Endothelial cell of umbilical vein (primary cell): ENCODE data around the gene VKORC1. TPM values are rescaled to one million over a fixed set of nuclear protein-coding genes. Genes with fewer than 3 reads are reported as not detected.

Experiments used
- BruUV-seq: library from RNA; stranded (reverse); fragments of 400-500 nt; replicated peaks from 2 replicates; lab custom pipeline; 2021; lab: Mats Ljungman, UMichigan
- CTCF ChIA-PET: fragments of 300-600, 350-600 bp; sonication (Branson Sonifier 250); formaldehyde crosslinking; loops from one replicate; lab custom pipeline; 2021; ENCODE audit warnings: antibody characterized with exemption, inconsistent platforms; lab: Charles Lee
- POLR2A ChIA-PET: fragments of 300-600, 350-600 bp; sonication (Branson Sonifier 250); formaldehyde crosslinking; loops from one replicate; lab custom pipeline; 2021; ENCODE audit warnings: antibody characterized with exemption, inconsistent platforms; lab: Charles Lee
- DNase-seq: peaks from one replicate; pipeline ENCODE4 v3.0.0-alpha.2; 2011; ENCODE audit warnings: low read depth, low spot score
- FAIRE-seq: peaks from 2 replicates; lab custom pipeline; 2011; peaks lifted over from hg19 to GRCh38; lab: Jason Lieb, UNC
- H2AFZ ChIP-seq: 2 replicates; pipeline ENCODE4 v1.6.0; 2012; ENCODE audit warnings: low read depth, low read length, control low read depth, inconsistent platforms
- H3K27ac ChIP-seq: 2 replicates; pipeline ENCODE4 v1.5.1; 2011; ENCODE audit warnings: low read depth, mild to moderate bottlenecking, control low read depth, low read length, moderate library complexity; ENCODE audit not compliant: insufficient read depth
- H3K27me3 ChIP-seq, 2 experiments: 2 replicates each; pipeline versions ENCODE4 v1.6.0 to v1.6.1; 2011; ENCODE audit warnings: low read length in 2 of 2, mixed read lengths in 1 of 2; ENCODE audit not compliant: control insufficient read depth in 2 of 2, insufficient read depth in 2 of 2
- H3K36me3 ChIP-seq, 2 experiments: 2 replicates in 1 of 2; 3 replicates in 1 of 2; pipeline ENCODE4 v1.5.1; 2011; ENCODE audit warnings: low read length in 2 of 2, mild to moderate bottlenecking in 1 of 2, moderate library complexity in 1 of 2; ENCODE audit not compliant: control insufficient read depth in 2 of 2, insufficient read depth in 2 of 2; ENCODE audit errors: extremely low read depth in 1 of 2
- H3K4me1 ChIP-seq: 3 replicates; pipeline ENCODE4 v1.5.1; 2011; ENCODE audit warnings: mild to moderate bottlenecking, low read length; ENCODE audit not compliant: control insufficient read depth, insufficient read depth; ENCODE audit errors: extremely low read depth
- H3K4me2 ChIP-seq: 2 replicates; pipeline ENCODE4 v1.6.1; 2011; ENCODE audit warnings: low read length, control low read depth, mixed read lengths; ENCODE audit not compliant: insufficient read depth
- H3K4me3 ChIP-seq, 3 experiments: fragments of 200-600 bp in 1 of 3; sonication (generic), shearing (Covaris generic) in 1 of 3; replicated peaks in 1 of 3; 2 replicates each; pipeline ENCODE4 v1.5.1; 2011 to 2016; ENCODE audit warnings: control low read depth in 3 of 3, low read length in 3 of 3, mild to moderate bottlenecking in 2 of 3, inconsistent platforms in 1 of 3, low read depth in 1 of 3, moderate library complexity in 1 of 3; ENCODE audit not compliant: insufficient read depth in 1 of 3
- H3K79me2 ChIP-seq: 2 replicates; pipeline ENCODE4 v1.6.0; 2012; ENCODE audit warnings: low read length, inconsistent platforms; ENCODE audit not compliant: control insufficient read depth, insufficient read depth
- H3K9ac ChIP-seq: replicated peaks from 2 replicates; pipeline ENCODE3; 2011; ENCODE audit warnings: low read length, control low read depth; ENCODE audit not compliant: insufficient read depth; ENCODE audit errors: extremely low read depth
- H3K9me1 ChIP-seq: replicated peaks from 3 replicates; pipeline ENCODE4 v1.6.0; 2011; ENCODE audit warnings: mild to moderate bottlenecking, low read length; ENCODE audit not compliant: control insufficient read depth, insufficient read depth; ENCODE audit errors: extremely low read depth
- H3K9me3 ChIP-seq: replicated peaks from 2 replicates; pipeline ENCODE4 v1.5.1; 2012; ENCODE audit warnings: low read length, inconsistent platforms; ENCODE audit not compliant: control insufficient read depth, insufficient read depth
- H4K20me1 ChIP-seq: replicated peaks from 2 replicates; pipeline ENCODE3; 2011; ENCODE audit warnings: mild to moderate bottlenecking, low read length; ENCODE audit not compliant: control insufficient read depth, insufficient read depth; ENCODE audit errors: extremely low read depth
- EZH2 ChIP-seq: IDR thresholded peaks from 2 replicates; pipeline ENCODE4 v1.6.1; 2012; ENCODE audit warnings: borderline replicate concordance, low read depth, mild to moderate bottlenecking, moderate library complexity, low read length, inconsistent platforms; ENCODE audit not compliant: severe bottlenecking
- FOS ChIP-seq: IDR thresholded peaks from 2 replicates; pipeline ENCODE4 v1.6.1; 2011; ENCODE audit warnings: mild to moderate bottlenecking, low read length, moderate library complexity, borderline replicate concordance; ENCODE audit not compliant: insufficient read depth
- GATA2 ChIP-seq: IDR thresholded peaks from 2 replicates; pipeline ENCODE4 v1.7.0; 2011; ENCODE audit warnings: low read depth, mild to moderate bottlenecking, moderate library complexity, mixed read lengths, low read length; ENCODE audit not compliant: insufficient read length, insufficient read depth
- JUN ChIP-seq: IDR thresholded peaks from 2 replicates; pipeline ENCODE4 v1.6.1; 2011; ENCODE audit warnings: borderline replicate concordance, low read depth; ENCODE audit not compliant: insufficient read length, insufficient read depth
- MYC ChIP-seq: IDR thresholded peaks from one replicate; pipeline ENCODE4 v1.6.1; 2011; ENCODE audit warnings: mild to moderate bottlenecking, low read depth, low read length
- POLR2A ChIP-seq: IDR thresholded peaks from 2 replicates; pipeline ENCODE4 v1.6.1; 2012; ENCODE audit warnings: low read depth, mild to moderate bottlenecking, control low read depth, low read length
- POLR2AphosphoS5 ChIP-seq: IDR thresholded peaks from 2 replicates; pipeline ENCODE4 v1.6.1; 2012; ENCODE audit warnings: low read depth, mild to moderate bottlenecking, control low read depth, low read length, moderate library complexity; ENCODE audit not compliant: insufficient read depth
- dilution Hi-C: fragments of 300-500 bp; cut with MboI; formaldehyde crosslinking; loops from one replicate; pipeline ENCODE4 v1.15.0; 2019; ENCODE audit warnings: low sequenced_read_pairs; ENCODE audit not compliant: extremely low pct_ligation_motif_present
- intact Hi-C: fragments of 100-400 bp; cut with micrococcal nuclease; formaldehyde crosslinking; loops from one replicate; pipeline ENCODE4 v1.10.0; 2022
- polyA plus RNA-seq, 4 experiments: library from polyadenylated mRNA; depleted of rRNA in 3 of 4; stranded (reverse) in 3 of 4; unstranded in 1 of 4; fragments of >200 nt; gene quantifications; 2 replicates each; pipeline versions ENCODE4 v1.2.1 to v1.2.3, GENCODE V29; 2011 to 2012; ENCODE audit warnings: missing spikeins in 1 of 4
- total RNA-seq: library from RNA; stranded (reverse); gene quantifications from 2 replicates; pipeline ENCODE4 v1.2.3, GENCODE V29; 2021
- TF ChIP-seq, protein P1 (sequence below): IDR thresholded peaks from 2 replicates; pipeline ENCODE4 v1.6.1; 2011; ENCODE audit not compliant: insufficient read depth, insufficient read length
- TF ChIP-seq, protein P2 (sequence below), 2 donors: IDR thresholded peaks; 1 replicate in 1 of 2; 2 replicates in 1 of 2; pipeline ENCODE4 v1.5.1; 2011; ENCODE audit warnings: low read length in 2 of 2, mild to moderate bottlenecking in 2 of 2, moderate library complexity in 2 of 2, control low read depth in 1 of 2, inconsistent platforms in 1 of 2, low read depth in 1 of 2; ENCODE audit not compliant: insufficient read depth in 1 of 2; ENCODE audit errors: extremely low read depth in 1 of 2

The VKORC1 gene
- total and polyA plus RNA-seq, 2 donors (not counting 3 experiments of a cell fraction or from before 2014, with no cell fraction given): 93.5 to 586 TPM

DNA sequence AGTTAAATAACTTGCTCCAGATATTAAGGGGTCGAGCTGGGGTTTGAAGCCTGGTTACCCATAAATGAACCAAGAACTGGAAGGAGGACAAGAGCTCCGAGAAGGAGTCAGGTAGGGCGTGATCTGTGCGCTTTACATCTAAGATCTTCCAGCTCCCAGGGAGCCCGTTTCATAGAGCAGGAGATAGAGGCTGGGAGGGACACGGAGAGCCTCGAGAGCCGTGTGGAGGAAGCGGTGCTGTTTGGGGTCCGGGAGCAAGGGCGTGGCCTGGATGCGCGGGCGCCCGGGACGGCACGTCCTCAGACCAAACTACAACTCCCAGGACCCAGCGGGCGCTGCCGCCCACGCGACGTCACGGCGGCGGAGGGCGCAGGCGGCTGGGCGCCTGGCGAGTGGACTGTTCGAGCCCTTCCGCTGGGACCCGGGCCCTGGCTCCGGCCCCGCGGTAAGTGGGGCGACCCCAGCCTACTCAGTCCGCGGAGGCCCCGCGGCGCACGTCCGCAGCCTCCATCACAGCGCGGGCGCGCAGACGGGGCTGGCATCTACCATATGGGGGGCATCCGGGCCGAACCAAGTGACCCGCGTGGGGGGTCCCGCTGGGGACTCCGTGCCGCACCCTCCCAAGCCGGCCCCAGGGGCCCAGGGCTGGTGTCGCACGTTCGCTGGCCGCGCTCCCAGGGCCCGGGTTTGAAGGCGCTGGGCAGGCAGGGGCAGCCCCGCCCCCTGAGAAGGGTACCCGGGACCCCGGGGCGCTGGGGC lies 13.6 kb upstream of the VKORC1 start, which contains the start of gene BCKDK:
Gene BCKDK, plus strand, starts transcription at position 352 of the 759 bp plus-strand sequence. CDS start 838 bp downstream, outside the sequence.
- intact Hi-C loops: loop anchor here (2.0 to 5.0 kb wide), 3 partner anchors 13 to 73 kb away; partner anchors contain the start of genes FUS and VKORC1
- POLR2A ChIA-PET: no interaction called here

DNA sequence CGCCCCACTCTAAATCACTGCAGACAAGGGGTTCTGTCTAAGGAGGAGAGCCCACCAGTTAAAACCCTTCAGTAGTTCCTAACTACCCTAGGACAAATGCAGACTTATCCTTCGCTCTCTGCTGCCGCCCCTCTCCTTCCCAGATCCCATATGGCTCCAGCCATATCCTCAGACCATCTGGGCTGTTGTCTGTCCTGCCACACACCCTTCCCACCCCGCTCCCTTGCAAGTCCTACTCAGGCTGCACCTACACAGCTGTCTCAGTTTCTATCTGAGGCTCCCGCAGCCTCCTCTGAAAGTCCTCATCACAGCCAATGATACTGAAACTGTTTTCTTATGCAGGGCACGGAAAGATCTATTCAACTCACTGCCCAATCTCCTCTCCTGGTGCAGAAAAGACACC lies 12.9 kb upstream of the VKORC1 start:
- dilution Hi-C loops (no loop called here), intact Hi-C loops (loop anchor here (5.0 kb wide), 1 partner anchor 35 kb away; no protein-coding TSS in a partner anchor)
- Histone ChIP-seq H3K4me1 (peaks cover 12% of the 10 kb centered on the region), H3K79me2 (peaks cover 11% of the 10 kb centered on the region), H3K27me3 (no peaks in the 10 kb centered on the region), H3K9ac (no peak overlapping the region), H4K20me1 (no peaks in the 10 kb centered on the region), H3K9me3 (no peaks in the 10 kb centered on the region), H3K9me1 (no peaks in the 10 kb centered on the region), H3K4me3 (no peak overlapping the region), H3K36me3 (peaks cover 10 to 29% of the 10 kb centered on the region in 2 experiments), H2AFZ (peak overlapping the region; percentile 100), H3K27ac (no peak overlapping the region), H3K4me2 (no peak overlapping the region)
- DNase-seq (no peak), FAIRE-seq (no peak)
- no TSS peak for BruUV-seq
- POLR2A ChIA-PET: no interaction called here
- TF ChIP-seq JUN (no peak), EZH2 (no peak), MYC (no peak), FOS (no peak), POLR2AphosphoS5 (no peak), POLR2A (no peak), GATA2 (no peak)
- TF ChIP-seq, protein P1, sequence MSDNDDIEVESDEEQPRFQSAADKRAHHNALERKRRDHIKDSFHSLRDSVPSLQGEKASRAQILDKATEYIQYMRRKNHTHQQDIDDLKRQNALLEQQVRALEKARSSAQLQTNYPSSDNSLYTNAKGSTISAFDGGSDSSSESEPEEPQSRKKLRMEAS: no peak
- TF ChIP-seq, protein P2, sequence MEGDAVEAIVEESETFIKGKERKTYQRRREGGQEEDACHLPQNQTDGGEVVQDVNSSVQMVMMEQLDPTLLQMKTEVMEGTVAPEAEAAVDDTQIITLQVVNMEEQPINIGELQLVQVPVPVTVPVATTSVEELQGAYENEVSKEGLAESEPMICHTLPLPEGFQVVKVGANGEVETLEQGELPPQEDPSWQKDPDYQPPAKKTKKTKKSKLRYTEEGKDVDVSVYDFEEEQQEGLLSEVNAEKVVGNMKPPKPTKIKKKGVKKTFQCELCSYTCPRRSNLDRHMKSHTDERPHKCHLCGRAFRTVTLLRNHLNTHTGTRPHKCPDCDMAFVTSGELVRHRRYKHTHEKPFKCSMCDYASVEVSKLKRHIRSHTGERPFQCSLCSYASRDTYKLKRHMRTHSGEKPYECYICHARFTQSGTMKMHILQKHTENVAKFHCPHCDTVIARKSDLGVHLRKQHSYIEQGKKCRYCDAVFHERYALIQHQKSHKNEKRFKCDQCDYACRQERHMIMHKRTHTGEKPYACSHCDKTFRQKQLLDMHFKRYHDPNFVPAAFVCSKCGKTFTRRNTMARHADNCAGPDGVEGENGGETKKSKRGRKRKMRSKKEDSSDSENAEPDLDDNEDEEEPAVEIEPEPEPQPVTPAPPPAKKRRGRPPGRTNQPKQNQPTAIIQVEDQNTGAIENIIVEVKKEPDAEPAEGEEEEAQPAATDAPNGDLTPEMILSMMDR (IDR thresholded peaks at IDR 0.05; ENCODE audit: extremely low read depth in 1 of 2, insufficient read depth in 1 of 2, low read depth in 1 of 2, low read length in 2 of 2): no peak
- CTCF ChIA-PET: no interaction called here

More for the DNA sequence above, 13.6 kb upstream of the VKORC1 start, which contains the start of gene BCKDK:
- no peaks in the 10 kb centered on the region for H3K27me3 ChIP-seq
- H3K4me3 ChIP-seq: peak within 1 kb of the TSS; percentile 63 to 98 (median 66)
- CTCF ChIA-PET: no interaction called here
- peak within 1 kb of the TSS; percentile 53 for H3K27ac ChIP-seq
- dilution Hi-C loops: no loop called here
- H3K79me2 ChIP-seq: peaks cover 11% of the 10 kb centered on the region
- H3K9me1 ChIP-seq: no peaks in the 10 kb centered on the region
- DNase-seq (peak; percentile 65), FAIRE-seq (peak; percentile 93)
- H3K9ac ChIP-seq: peak within 1 kb of the TSS; percentile 66
- H2AFZ ChIP-seq: peak within 1 kb of the TSS; percentile 100
- peaks cover 12% of the 10 kb centered on the region for H3K4me1 ChIP-seq
- H4K20me1 ChIP-seq: no peaks in the 10 kb centered on the region
- TF ChIP-seq MYC (no peak), POLR2AphosphoS5 (peak; percentile 89), POLR2A (peak; percentile 72)
- no TSS peak for BruUV-seq
- peak within 1 kb of the TSS; percentile 95 for H3K4me2 ChIP-seq
- no peaks in the 10 kb centered on the region for H3K9me3 ChIP-seq
- H3K36me3 ChIP-seq: peaks cover 10 to 31% of the 10 kb centered on the region in 2 experiments
